ENCODE data around the gene LHPP.

Gene LHPP

GRCh38 chr10:124495725-124496124, 34.1 kb downstream of the LHPP start:
- no peak for DNase-seq (ENCODE audit: low read depth)
- no peak overlapping the region for H3K4me3 ChIP-seq (ENCODE audit: control insufficient read depth, low read depth, low read length)
- TF ChIP-seq, protein P1, sequence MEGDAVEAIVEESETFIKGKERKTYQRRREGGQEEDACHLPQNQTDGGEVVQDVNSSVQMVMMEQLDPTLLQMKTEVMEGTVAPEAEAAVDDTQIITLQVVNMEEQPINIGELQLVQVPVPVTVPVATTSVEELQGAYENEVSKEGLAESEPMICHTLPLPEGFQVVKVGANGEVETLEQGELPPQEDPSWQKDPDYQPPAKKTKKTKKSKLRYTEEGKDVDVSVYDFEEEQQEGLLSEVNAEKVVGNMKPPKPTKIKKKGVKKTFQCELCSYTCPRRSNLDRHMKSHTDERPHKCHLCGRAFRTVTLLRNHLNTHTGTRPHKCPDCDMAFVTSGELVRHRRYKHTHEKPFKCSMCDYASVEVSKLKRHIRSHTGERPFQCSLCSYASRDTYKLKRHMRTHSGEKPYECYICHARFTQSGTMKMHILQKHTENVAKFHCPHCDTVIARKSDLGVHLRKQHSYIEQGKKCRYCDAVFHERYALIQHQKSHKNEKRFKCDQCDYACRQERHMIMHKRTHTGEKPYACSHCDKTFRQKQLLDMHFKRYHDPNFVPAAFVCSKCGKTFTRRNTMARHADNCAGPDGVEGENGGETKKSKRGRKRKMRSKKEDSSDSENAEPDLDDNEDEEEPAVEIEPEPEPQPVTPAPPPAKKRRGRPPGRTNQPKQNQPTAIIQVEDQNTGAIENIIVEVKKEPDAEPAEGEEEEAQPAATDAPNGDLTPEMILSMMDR (IDR thresholded peaks at IDR 0.05; ENCODE audit: control insufficient read depth, insufficient read depth, low read depth, low read length, missing control alignments), result no peak

- TF ChIP-seq, protein P1 (IDR thresholded peaks at IDR 0.05; ENCODE audit: control insufficient read depth, insufficient read depth, low read depth, low read length, missing control alignments), result no peak
- DNase-seq (ENCODE audit: low read depth), result no peak
- no peak overlapping the region for H3K4me3 ChIP-seq (ENCODE audit: control insufficient read depth, low read depth, low read length)
Measured at GRCh38 chr10:124496150-124496549, 34.5 kb downstream of the LHPP start.

GRCh38 chr10:124496620-124497019, 35.0 kb downstream of the LHPP start:
- DNase-seq (ENCODE audit: low read depth), result no peak
- H3K4me3 ChIP-seq (ENCODE audit: control insufficient read depth, low read depth, low read length), result no peak overlapping the region
- TF ChIP-seq, protein P1 (IDR thresholded peaks at IDR 0.05; ENCODE audit: control insufficient read depth, insufficient read depth, low read depth, low read length, missing control alignments), result no peak

DNA sequence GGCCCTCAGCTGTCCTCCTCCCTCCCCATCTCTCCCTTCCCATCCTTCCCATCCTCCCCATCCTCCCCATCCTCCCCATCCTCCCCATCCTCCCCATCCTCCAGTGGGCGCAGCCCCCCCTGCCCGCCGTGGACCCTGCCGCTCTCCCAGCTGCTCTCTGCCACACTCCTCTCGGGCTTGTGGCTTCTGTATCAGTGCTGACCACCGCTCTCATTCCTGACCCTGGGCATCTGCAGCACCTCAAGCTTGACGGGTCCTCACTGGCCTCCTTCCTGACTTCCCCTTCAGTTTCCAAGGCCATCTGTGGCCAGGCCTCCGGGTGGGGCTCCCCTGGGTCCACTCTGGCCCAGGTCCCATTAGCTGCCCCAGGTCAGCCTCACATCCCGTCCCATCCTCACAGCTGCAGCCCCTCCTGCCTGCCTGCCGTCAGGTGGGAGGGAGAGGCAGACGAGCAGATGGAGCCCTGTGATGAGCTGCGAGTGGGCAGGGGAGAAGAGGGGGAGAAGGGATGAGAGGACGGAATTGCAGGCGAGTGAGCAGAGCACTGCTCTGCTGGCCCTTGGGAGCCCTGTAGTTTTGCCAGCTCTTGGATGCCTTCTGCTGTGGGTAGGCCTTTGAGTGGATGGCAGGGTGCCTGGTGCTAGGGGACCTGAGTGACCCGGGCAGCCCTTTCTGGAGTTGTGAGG, 35.7 kb downstream of the LHPP start:
- no peak overlapping the region for H3K4me3 ChIP-seq (ENCODE audit: control insufficient read depth, low read depth, low read length)
- TF ChIP-seq, protein P1 (IDR thresholded peaks at IDR 0.05; ENCODE audit: control insufficient read depth, insufficient read depth, low read depth, low read length, missing control alignments), result no peak
- DNase-seq (ENCODE audit: low read depth), result no peak

DNA sequence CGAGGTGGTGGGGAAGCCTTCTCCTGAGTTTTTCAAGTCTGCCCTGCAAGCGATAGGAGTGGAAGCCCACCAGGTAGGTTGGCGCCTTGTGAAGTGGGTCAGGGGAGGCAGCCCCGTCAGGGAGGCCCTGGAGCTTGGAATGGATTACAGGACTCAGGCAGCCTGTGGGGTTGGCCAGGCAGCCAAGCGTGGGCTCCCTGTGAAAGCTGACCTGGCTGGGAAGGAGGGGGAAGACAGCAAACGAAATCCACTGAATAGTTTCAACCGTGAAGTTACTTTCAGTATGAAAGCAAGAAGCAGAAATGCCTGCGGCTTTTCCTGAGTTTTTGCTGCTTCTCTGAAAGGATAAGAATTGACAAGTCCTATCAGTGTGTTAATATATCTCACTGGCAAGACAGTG, 36.4 kb downstream of the LHPP start:
- no peak for DNase-seq (ENCODE audit: low read depth)
- TF ChIP-seq, protein P1 (IDR thresholded peaks at IDR 0.05; ENCODE audit: control insufficient read depth, insufficient read depth, low read depth, low read length, missing control alignments), result no peak
- H3K4me3 ChIP-seq (ENCODE audit: control insufficient read depth, low read depth, low read length), result no peak overlapping the region

DNA sequence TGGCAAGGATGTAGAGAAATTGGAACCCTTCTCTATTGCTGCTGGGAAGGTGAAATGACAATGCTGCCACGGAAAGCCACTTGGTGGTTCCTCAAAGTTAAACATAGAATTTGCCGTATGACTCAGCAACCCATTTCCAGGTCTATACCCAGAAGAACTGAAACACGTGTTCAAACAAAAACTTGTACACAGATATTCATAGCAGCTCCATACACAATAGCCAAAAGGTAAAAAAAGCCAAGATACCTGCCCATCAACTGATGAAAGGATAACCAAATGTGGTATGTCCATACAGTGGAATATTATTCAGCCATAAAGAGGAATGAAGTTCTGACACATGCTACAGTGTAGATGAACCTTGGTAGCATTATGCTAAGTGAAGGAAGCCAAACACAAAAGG, 39.1 kb downstream of the LHPP start:
- H3K4me3 ChIP-seq (ENCODE audit: control insufficient read depth, low read depth, low read length), result no peak overlapping the region
- no peak for DNase-seq (ENCODE audit: low read depth)
- TF ChIP-seq, protein P1 (IDR thresholded peaks at IDR 0.05; ENCODE audit: control insufficient read depth, insufficient read depth, low read depth, low read length, missing control alignments), result no peak

All from AG09309 (cell line).